Glomerular visceral epithelial cell (primary cell): ENCODE data around the gene MXD4.

Source experiments
- DNase-seq: peaks from one replicate; pipeline ENCODE4 v3.0.0-alpha.2; 2016; ENCODE audit errors: extremely low spot score

The MXD4 gene

GRCh38 chr4:2261853-2262144, at the start of gene MXD4:
Gene MXD4, minus strand, starts transcription at chr4:2262109. Its CDS starts 129 bp downstream, at chr4:2261980.
- DNase-seq = no peak

- no peak for DNase-seq
Measured at GRCh38 chr4:2306773-2307410, 45.0 kb upstream of the MXD4 start.

- no peak for DNase-seq
Measured at GRCh38 chr4:2305766-2306501, 44.0 kb upstream of the MXD4 start.

- DNase-seq = no peak
Measured at GRCh38 chr4:2304877-2305561, 43.1 kb upstream of the MXD4 start.

- no peak for DNase-seq
Measured at GRCh38 chr4:2304321-2304876, 42.5 kb upstream of the MXD4 start.

GRCh38 chr4:2303686-2304320, 41.9 kb upstream of the MXD4 start:
- no peak for DNase-seq

- no peak for DNase-seq
Measured at GRCh38 chr4:2303121-2303685, 41.3 kb upstream of the MXD4 start.

- no peak for DNase-seq
Measured at GRCh38 chr4:2302387-2303119, 40.6 kb upstream of the MXD4 start.

GRCh38 chr4:2301806-2302205, 39.9 kb upstream of the MXD4 start:
- no peak for DNase-seq

GRCh38 chr4:2301225-2301642, 39.3 kb upstream of the MXD4 start:
- DNase-seq = no peak

GRCh38 chr4:2300431-2301224, 38.7 kb upstream of the MXD4 start:
- DNase-seq = no peak

GRCh38 chr4:2299794-2300193, 37.9 kb upstream of the MXD4 start:
- no peak for DNase-seq

GRCh38 chr4:2298532-2298991, 36.7 kb upstream of the MXD4 start:
- DNase-seq = no peak

- DNase-seq = no peak
Measured at GRCh38 chr4:2297606-2298531, 36.0 kb upstream of the MXD4 start.

GRCh38 chr4:2296631-2297601, 35.0 kb upstream of the MXD4 start:
- no peak for DNase-seq

- DNase-seq = no peak
Measured at GRCh38 chr4:2295900-2296442, 34.1 kb upstream of the MXD4 start.

GRCh38 chr4:2295500-2295899, 33.6 kb upstream of the MXD4 start:
- DNase-seq = no peak

- DNase-seq = no peak
Measured at GRCh38 chr4:2292646-2293108, 30.8 kb upstream of the MXD4 start.
